Fibroblast of villous mesenchyme (primary cell): Measurements from ENCODE around the gene CFAP68. TPM values are rescaled to one million over a fixed set of nuclear protein-coding genes. Genes with fewer than 3 reads are reported as not detected.

Experiments used
- DNase-seq: peaks from one replicate; pipeline ENCODE4 v3.0.0-alpha.2; 2010; ENCODE audit warnings: low read depth
- H3K4me3 ChIP-seq: 2 replicates; pipeline ENCODE4 v1.5.1; 2011; ENCODE audit warnings: low read depth, mild to moderate bottlenecking, low read length
- total RNA-seq: library from RNA; depleted of rRNA; stranded (reverse); fragments of >200 nt; gene quantifications from 2 replicates; pipeline ENCODE4 v1.2.3, GENCODE V29; 2012
- TF ChIP-seq, protein P1 (sequence below): IDR thresholded peaks from 2 replicates; pipeline ENCODE4 v1.5.1; 2012; ENCODE audit warnings: low read depth, mild to moderate bottlenecking, low read length; ENCODE audit not compliant: insufficient read depth

The CFAP68 gene
- total RNA-seq, 1 donor, result 4.3 TPM

- TF ChIP-seq, protein P1, sequence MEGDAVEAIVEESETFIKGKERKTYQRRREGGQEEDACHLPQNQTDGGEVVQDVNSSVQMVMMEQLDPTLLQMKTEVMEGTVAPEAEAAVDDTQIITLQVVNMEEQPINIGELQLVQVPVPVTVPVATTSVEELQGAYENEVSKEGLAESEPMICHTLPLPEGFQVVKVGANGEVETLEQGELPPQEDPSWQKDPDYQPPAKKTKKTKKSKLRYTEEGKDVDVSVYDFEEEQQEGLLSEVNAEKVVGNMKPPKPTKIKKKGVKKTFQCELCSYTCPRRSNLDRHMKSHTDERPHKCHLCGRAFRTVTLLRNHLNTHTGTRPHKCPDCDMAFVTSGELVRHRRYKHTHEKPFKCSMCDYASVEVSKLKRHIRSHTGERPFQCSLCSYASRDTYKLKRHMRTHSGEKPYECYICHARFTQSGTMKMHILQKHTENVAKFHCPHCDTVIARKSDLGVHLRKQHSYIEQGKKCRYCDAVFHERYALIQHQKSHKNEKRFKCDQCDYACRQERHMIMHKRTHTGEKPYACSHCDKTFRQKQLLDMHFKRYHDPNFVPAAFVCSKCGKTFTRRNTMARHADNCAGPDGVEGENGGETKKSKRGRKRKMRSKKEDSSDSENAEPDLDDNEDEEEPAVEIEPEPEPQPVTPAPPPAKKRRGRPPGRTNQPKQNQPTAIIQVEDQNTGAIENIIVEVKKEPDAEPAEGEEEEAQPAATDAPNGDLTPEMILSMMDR, result no peak
- no peak overlapping the region for H3K4me3 ChIP-seq
- DNase-seq, result no peak
Measured at GRCh38 chr11:111837366-111837891, 41.9 kb upstream of the CFAP68 start.

- no peak overlapping the region for H3K4me3 ChIP-seq
- TF ChIP-seq, protein P1, result no peak
- no peak for DNase-seq
Measured at GRCh38 chr11:111838054-111838453, 41.3 kb upstream of the CFAP68 start.

DNA sequence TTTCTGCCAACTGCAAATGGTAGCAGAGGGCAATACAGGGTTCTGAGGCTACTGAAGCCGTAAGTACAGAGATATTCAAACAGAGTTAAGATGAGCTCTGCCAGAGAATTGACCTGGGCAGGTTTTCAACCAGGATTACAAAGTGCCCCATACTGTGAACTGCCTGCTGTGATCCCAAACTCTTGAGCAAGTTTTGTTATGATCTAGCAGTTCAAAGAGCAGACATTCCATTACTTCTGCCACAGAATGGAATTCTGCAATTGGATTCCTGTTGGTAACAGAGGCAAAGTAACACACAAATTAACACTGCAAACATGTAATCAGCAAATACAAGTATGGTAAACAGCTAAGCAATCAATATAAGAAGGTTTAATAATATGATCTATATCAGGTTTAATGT, 39.2 kb upstream of the CFAP68 start:
- DNase-seq, result no peak
- H3K4me3 ChIP-seq, result no peak overlapping the region
- TF ChIP-seq, protein P1, result no peak

GRCh38 chr11:111841370-111842053, 37.8 kb upstream of the CFAP68 start:
- peak; percentile 96 for DNase-seq
- H3K4me3 ChIP-seq, result no peak overlapping the region
- TF ChIP-seq, protein P1, result peak; percentile 84

DNA sequence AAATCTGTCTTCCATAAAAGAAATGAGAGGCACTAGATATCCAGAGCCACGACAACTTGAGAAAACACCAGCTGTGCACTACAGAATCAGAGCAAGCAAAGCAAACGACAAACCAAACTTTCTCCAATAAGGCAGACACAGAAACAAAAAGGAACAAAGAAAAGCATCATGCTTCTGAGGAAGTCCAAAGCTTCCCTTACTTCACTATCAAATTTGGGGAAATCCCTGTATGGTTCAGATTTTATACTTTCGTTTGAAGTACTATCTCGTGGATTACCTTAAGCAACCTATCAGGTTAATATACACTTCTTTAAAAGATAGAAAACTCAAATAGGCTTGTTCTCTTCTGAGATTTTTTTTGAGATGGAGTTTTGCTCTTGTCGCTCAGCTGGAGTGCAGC, 35.7 kb upstream of the CFAP68 start:
- no peak overlapping the region for H3K4me3 ChIP-seq
- TF ChIP-seq, protein P1, result no peak
- DNase-seq, result no peak

DNA sequence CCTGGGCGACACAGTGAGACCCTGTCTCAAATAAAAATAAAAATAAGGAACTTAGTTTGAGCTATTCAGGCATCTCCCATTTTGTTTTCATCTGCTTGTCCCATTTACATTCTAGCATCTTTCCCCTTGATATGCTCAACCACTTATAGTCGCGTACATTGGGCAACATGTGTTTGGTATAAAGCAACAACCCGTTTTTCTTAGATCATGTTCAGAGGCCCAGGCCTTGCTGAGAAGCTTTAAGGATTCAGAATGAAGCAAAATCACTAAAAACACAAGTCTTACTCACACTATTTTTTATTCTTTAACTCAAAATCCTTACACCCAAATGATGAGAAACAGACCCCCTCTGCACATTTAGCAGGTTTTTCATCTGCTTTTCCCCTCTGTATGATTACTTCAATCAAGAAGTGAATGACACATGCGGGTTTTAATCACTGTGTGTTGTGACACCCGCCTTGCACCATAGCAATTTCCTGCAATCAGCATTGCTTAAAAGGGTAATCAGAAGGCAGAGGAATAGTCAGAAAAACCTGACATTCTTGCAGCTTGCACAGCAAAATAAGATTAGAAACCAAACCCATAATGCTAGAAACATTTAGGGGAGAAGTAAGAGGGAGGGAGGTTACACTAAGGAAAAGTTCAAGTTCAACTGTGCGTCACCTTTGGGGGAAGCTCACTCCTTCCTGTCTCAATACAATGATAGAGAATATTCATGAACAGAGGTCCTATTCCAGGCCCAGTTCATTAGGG, 33.9 kb upstream of the CFAP68 start:
- H3K4me3 ChIP-seq, result no peak overlapping the region
- no peak for DNase-seq
- TF ChIP-seq, protein P1, result no peak
